ENCODE results near the gene GHRH. TPM values are rescaled to one million over a fixed set of nuclear protein-coding genes. Genes with fewer than 3 reads are reported as not detected.

GHRH gene, protein sequence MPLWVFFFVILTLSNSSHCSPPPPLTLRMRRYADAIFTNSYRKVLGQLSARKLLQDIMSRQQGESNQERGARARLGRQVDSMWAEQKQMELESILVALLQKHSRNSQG
- not detected in 2 replicates for total RNA-seq (2014; rRNA removed; shearing (Covaris generic); ENCODE audit: low replicate concordance)

DNA sequence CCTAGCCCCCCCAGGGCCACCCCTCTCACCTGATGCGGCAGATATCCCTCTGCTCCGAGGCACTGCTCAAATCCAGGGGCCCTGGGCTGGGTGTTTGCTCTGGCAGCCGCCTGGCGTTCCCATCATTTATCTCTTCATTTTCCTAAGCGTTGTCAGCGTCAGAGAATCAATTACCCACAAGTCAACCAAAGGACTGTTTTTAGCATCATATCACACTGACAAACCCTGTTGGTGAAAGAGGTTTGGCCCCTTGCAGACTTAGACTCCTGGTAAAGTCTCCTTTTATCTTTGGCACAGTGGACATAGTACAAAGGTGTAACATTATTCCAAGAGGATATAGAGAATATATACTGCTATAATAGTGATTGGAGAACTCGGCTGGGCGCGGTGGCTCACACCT is at the start of gene GHRH:
GHRH (minus strand) TSS at position 101 of the 400 bp plus-strand sequence. CDS start 4,925 bp downstream, outside the sequence.
- no peak for DNase-seq
- Histone ChIP-seq H3K9me3 (no peaks in the 10 kb centered on the region), H3K36me3 (no peaks in the 10 kb centered on the region), H3K27me3 (peaks cover 36% of the 10 kb centered on the region), H3K4me3 (no peak within 1 kb of the TSS)

DNA sequence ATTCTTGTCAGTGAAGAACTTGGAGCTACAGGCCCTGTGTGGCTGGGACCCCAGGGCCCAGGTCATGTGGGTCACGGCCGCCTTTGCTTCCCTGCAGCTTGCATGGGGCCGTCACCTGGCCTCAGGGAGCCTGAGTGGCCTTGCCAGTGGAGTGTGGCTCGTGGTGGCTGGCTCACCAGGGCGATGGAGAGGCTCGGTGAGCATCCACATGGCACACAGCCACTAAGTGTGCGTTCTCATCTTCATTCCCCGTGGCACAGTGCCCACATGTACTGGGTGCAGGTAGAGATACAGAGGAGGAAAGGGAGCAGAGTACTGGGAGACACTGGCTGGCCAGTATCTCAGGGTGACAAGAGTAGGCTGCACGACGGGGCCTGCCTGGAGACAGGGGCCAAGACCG is 49.3 kb upstream of the GHRH start:
- Histone ChIP-seq H3K36me3 (peaks cover 74% of the 10 kb centered on the region), H3K27me3 (no peaks in the 10 kb centered on the region), H3K4me3 (no peak overlapping the region), H3K9me3 (no peaks in the 10 kb centered on the region)
- DNase-seq: no peak

DNA sequence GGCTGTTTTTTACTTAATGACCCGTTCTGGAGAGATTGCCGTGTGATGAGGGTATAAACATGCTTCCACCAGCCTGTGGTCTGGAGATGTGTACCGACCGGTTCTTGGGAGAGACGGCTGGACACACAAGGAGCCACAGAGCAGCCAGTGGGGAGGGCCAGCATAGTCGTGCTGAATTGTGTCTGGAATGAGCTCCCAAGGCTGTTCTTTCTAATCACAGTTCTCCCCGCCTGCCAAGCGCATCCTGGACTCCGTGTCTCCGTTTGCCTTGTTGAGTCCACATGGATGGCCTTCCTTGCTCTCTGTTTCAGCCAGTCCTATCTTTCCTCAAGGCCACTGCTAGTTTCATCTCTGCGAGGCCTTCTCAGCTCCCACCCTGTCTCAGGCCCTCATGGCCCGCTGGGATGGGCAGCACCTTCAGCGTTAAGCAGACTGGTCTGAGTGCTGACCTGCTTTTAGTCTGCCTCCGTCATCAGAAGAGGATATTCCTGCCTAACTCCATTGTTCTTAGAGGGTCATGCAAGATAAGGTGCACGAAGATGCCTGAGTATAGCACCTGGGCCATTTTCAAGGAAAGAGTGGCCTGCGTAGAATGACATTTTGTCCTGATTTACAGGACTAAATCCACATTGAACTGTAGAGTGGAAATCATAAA is 48.4 kb upstream of the GHRH start:
- no peak for DNase-seq
- H3K4me3 ChIP-seq: no peak overlapping the region
- no peaks in the 10 kb centered on the region for H3K9me3 ChIP-seq
- H3K27me3 ChIP-seq: no peaks in the 10 kb centered on the region
- H3K36me3 ChIP-seq: peaks cover 72% of the 10 kb centered on the region

DNA sequence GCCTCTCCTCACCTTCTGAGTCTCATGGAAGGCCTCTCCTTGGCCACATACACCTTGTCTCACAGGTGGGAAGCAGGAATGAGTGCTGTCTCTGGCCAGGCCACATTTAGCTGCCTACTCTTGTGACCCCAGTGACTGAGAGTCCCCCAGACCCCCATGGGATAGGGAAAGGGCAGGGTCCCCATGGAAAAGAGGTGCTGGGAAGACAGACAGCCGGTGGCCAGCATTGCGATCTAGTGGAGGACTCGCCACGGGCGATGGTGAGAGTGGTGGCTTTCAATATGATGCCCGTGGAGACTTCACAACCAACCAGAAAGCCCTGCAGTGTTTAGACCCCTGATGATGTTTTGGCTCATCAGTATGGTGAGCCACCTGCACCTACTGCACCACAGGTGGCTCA is 47.7 kb upstream of the GHRH start:
- DNase-seq: no peak
- H3K36me3 ChIP-seq: peaks cover 74% of the 10 kb centered on the region
- H3K27me3 ChIP-seq: no peaks in the 10 kb centered on the region
- H3K4me3 ChIP-seq: no peak overlapping the region
- no peaks in the 10 kb centered on the region for H3K9me3 ChIP-seq

DNA sequence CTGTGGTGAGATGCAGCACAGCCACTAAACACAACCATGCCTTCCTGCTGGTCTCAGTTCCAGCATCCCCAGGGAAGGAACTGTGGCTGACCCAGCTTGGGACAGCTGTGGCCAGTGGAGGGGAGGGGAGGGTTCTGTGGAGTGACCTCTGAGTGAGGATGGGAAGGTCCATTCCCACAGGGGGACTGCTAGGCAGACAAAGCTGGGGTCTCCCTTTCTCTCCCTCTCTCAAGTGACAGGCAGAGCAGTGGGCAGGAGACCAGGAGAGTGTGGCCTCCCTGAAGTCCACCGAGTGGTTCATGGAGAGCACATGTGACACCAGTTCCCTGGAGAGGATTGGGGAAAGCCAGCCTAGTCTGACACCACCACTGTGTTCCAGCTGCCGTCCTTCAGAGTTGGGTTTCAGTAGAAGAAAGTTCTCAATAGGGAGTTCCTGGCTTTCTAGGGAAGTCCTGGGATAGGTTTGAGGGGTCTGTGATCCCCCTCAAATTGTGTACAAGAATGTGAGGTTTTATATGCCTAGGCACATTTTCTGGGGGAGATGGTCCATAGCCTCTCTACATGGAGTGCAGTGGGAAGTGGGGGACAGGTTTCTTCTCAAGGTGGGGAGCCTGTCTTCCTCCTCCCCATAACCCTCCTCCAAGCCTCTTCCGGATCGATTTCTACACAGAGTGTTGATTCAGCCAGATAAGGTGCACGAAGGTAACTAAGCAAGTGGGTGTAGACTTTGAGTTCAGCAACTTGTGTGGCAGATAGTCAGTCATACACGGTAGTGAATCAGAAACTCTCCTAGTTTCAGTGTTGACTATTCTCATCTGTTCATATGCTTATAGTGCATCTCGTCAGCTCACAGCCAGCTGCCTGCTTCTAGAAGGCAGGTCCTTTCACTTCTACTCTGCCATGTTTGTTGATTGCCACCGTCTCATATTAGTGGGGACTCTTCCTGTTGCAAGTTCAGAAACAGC is 46.8 kb upstream of the GHRH start:
- H3K9me3 ChIP-seq: no peaks in the 10 kb centered on the region
- no peak overlapping the region for H3K4me3 ChIP-seq
- no peaks in the 10 kb centered on the region for H3K27me3 ChIP-seq
- peaks cover 75% of the 10 kb centered on the region for H3K36me3 ChIP-seq
- DNase-seq: no peak

DNA sequence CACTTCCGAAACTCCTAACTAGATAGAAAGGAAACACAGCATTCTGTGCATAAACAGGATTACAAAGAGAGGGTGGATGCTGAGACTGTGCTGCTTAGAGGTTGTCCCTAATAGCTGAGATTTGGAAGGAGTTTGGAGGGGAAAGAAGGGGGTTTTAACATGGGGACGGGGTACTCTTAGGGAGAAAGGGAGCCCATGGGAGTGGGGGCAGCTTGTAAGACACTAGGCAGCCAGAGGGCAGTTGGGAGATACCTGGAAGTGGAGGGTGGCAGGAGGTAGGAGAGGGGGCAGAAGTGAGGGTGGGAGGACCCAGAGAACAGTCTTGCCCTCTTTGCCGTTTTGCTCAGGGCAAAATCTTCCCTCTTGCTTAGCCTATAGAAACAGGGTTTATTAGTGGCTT is 44.2 kb upstream of the GHRH start:
- H3K36me3 ChIP-seq: peaks cover 87% of the 10 kb centered on the region
- H3K27me3 ChIP-seq: no peaks in the 10 kb centered on the region
- no peaks in the 10 kb centered on the region for H3K9me3 ChIP-seq
- H3K4me3 ChIP-seq: no peak overlapping the region
- DNase-seq: no peak

DNA sequence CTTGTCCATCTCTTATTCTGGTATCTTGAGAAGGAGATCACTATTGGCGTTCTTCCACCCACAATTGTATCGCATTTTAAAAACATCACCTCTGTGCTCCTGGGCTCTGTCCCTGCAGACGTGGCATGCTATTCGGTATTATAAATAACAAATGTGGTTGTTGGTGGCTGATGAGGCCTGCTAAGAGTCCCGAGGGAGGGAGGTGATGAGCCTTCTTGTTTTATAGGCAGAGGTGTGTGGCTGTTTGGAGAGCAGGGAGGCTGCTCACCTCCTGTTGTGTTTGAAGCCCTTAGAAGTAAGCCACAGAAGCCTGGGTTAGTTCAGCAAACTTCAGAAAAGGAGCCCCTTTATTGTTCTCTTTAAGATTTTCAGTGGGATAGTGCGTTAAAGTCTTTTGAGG is 43.5 kb upstream of the GHRH start:
- Histone ChIP-seq H3K9me3 (no peaks in the 10 kb centered on the region), H3K36me3 (peaks cover 88% of the 10 kb centered on the region), H3K4me3 (no peak overlapping the region), H3K27me3 (no peaks in the 10 kb centered on the region)
- DNase-seq: no peak

DNA sequence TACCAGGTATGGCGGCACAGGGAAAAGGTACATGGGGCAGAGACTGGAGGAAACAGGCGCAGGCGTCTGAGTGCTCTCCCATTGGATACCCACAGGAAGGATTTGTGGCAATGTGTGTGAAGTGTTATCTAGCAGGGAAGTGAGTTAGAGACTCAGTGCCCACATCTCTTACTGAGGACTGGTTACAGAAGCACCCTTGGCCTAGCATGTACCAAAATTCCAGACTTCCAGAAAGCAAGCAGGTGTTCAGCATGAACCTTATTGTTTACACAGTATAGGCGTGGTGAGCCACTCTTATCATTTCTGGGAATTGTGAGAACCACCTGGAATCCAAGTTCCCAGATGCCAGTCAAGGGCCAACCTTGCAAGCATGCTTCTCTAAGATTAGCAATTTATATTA is 42.0 kb upstream of the GHRH start:
- Histone ChIP-seq H3K9me3 (no peaks in the 10 kb centered on the region), H3K4me3 (no peak overlapping the region), H3K36me3 (peaks cover 91% of the 10 kb centered on the region), H3K27me3 (no peaks in the 10 kb centered on the region)
- no peak for DNase-seq

DNA sequence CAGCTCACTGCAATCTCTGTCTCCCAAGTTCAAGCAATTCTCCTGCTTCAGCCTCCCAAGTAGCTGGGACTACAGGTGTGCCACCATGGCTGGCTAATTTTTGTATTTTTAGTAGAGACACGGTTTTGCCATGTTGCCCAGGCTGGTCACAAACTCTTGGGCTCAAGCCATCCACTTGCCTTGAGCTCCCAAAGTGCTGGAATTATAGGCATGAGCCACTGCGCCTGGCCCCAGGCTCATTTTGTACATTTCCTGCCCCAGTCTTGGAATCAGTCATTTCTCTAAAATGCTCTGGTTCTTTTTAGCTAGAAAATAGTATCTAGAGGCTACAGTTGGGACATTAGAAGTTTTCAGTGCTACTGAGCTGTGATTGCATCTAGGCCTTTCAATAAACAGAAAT is 41.4 kb upstream of the GHRH start:
- Histone ChIP-seq H3K36me3 (peaks cover 91% of the 10 kb centered on the region), H3K9me3 (no peaks in the 10 kb centered on the region), H3K4me3 (no peak overlapping the region), H3K27me3 (no peaks in the 10 kb centered on the region)
- DNase-seq: no peak

DNA sequence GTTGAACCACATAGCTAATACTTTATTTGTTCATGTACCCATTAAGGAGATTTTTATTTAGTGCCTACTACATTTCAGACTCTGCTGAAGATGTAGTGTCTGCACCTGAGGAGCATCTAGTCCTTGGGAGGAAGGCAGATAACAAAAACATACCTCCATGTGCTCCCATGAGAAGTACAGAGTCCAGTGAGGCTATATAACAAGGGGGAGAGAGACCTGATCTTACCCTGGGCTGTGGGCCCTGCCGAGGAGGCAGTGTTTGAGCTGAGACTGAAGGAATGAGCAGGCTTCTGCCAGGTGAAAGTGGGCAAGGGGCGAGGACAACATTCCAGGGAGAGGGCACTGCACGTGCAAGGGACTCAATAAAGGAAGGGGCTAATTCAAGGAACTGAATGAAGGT is 39.9 kb upstream of the GHRH start:
- no peak overlapping the region for H3K4me3 ChIP-seq
- H3K9me3 ChIP-seq: no peaks in the 10 kb centered on the region
- no peaks in the 10 kb centered on the region for H3K27me3 ChIP-seq
- no peak for DNase-seq
- H3K36me3 ChIP-seq: peaks cover 86% of the 10 kb centered on the region

DNA sequence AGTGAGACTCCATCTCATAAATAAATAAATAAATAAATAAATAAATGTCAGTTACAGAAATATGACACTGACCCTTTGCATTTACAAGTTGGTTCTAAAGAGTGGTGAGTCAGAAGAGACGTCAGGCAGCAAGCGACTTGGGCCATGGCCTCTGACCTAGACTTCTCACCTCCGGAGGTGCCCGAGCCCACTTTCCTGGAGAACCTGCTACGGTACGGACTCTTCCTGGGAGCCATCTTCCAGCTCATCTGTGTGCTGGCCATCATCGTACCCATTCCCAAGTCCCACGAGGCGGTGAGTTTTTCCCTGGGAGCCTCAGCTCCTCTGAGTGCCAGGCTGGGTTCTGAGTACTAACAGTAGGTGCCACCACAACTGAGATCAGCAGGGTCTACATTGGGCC is 39.5 kb upstream of the GHRH start:
- Histone ChIP-seq H3K27me3 (no peaks in the 10 kb centered on the region), H3K36me3 (peaks cover 82% of the 10 kb centered on the region), H3K9me3 (no peaks in the 10 kb centered on the region), H3K4me3 (no peak overlapping the region)
- DNase-seq: no peak

DNA sequence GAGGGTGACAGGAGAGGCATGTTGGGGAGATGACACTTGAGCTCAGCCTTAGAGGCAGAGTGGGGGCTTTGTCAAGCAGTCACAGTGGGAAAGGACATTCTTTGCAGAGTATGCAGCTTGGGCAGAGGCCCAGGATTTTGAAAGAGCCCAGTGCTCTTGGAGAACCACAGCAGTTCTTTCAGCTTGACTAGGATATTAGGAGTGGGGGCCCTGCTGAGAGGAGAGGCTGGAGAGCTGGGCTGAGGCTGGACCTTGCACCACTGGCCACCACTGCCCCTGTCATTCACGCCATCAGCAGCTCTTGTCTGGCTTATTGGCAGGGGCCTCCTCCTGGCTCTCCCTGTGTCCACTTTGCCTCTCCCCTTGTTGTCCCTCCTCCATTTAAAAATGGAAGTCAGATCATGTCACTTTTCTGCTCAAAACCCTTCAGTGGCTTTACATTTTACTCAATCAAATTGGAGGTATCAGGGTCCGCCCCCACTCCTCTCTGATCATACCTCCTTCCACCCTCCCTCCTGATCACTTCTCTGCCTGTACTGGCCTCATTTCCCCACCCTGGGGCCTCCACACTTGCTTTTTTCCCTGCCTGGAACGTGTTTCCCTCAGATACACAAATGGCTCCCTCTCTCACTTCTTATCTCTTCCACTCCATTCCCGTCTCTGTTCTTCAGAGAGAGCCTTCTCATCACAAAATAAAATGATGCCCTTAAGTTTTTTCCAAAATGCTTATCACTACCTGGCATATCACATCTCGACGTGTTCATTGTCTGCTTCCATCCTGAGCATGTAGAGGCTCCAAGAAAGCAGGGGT is 38.3 kb upstream of the GHRH start:
- peaks cover 78% of the 10 kb centered on the region for H3K36me3 ChIP-seq
- peak; percentile 76 for DNase-seq
- no peaks in the 10 kb centered on the region for H3K9me3 ChIP-seq
- no peaks in the 10 kb centered on the region for H3K27me3 ChIP-seq
- no peak overlapping the region for H3K4me3 ChIP-seq

DNA sequence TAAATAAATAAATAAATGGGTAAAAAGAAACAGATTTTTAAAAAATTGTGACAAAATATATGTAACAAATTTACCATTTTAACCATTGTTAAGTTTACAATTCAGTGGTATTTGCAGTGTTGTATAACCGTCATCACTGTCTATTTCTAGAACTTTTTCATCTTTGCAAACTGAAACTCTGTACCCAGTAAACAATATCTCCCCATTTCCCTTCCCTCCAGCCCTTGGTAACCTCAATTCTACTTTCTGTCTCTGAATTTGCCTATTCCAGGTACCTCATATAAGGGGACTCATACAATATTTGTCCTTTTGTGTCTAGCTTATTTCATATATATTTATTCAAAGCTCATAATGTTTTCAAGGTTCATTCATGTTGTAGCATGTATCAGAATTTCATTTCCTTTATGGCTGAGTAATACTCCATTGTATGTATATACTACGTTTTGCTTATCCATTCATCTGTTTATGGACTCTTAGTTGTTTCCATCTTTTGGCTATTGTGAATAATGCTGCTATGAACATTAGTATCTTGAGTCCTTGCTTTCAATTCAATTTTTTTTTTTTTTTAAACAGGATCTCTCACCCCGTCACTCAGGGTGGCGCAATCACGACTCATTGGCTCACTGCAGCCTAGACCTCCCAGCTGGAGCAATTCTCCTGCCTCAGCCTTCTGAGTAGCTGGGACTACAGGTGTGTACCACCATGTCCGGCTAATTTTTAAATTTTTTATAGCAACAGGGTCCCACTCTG is 36.8 kb upstream of the GHRH start:
- Histone ChIP-seq H3K4me3 (no peak overlapping the region), H3K9me3 (no peaks in the 10 kb centered on the region), H3K27me3 (no peaks in the 10 kb centered on the region), H3K36me3 (peaks cover 72% of the 10 kb centered on the region)
- peak; percentile 79 for DNase-seq

DNA sequence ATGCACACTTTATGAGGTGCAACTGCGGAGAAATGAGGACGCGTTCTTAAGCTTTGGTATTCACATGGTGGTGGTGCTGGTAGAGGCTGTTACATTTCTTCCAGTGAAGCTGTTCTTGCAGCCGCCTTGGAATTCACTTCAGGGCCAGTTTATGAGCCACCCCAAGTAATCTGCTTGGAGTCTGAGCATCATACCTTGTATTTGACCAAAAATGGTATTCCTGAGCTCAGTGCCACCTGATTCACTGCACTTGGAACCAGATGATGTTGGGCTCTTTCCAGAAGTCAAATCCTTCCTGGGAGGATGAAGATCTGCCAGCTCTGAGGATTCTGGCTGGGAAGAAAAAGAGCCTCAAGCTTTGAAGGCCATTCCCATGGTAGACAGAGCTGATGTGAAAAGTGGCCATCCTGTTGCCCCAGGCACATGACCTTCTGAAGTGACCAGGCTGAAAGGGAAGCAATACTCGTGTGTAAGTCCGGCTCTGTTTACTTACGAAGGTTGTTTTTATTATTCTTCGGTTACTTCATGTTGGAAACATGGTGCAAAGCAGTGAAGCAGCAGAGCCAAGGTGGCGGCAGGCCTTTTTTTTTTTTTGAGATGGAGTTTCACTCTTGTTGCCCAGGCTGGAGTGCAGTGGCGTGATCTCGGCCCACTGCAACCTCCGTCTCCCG is 35.6 kb upstream of the GHRH start:
- Histone ChIP-seq H3K36me3 (peaks cover 72% of the 10 kb centered on the region), H3K27me3 (no peaks in the 10 kb centered on the region), H3K4me3 (no peak overlapping the region), H3K9me3 (0 out of 2 replicates have a peak, but pooled peaks cover 2% of the 10 kb centered on the region)
- DNase-seq: peak; percentile 87

DNA sequence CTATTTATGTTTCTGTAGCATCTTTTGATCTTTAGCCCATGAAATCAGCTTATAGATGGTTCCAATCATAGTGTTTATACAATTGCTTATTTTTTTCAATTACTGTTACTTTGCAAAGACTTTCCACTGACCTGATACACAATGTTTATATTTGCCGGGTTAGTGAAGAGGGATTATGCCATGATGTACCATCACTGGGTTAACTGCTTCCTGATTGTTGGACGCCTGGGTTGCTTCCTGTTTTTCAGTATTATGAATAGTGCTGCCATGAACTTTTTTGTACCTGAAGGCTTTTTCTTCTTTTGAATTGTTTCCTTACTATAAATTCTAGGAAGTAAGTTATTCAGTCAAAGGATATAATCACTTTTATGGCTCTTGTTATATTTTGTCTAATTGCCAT is 34.8 kb upstream of the GHRH start:
- Histone ChIP-seq H3K36me3 (peaks cover 72% of the 10 kb centered on the region), H3K9me3 (0 out of 2 replicates have a peak, but pooled peaks cover 2% of the 10 kb centered on the region), H3K27me3 (no peaks in the 10 kb centered on the region), H3K4me3 (no peak overlapping the region)
- DNase-seq: no peak

DNA sequence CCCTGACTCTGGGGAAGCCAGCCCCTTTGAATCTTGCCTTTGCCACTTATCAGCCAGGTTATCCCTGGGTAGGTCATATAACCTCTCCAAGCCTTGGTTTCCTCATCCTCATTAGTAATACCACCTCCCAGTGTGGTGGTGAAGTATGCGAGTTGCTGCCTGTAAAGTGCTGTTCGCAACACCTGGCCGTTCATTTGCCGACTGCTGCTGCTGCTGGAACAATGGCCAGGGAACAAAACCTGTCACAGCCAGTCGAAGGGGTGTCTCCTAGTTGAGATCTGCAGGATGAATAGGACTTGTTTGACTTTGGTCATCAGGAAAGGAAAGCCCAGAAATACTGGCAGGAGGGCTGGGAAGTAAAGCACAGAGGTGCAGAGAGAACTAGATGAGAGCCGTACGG is 34.0 kb upstream of the GHRH start:
- H3K9me3 ChIP-seq: 0 out of 2 replicates have a peak, but pooled peaks cover 2% of the 10 kb centered on the region
- peaks cover 71% of the 10 kb centered on the region for H3K36me3 ChIP-seq
- H3K27me3 ChIP-seq: no peaks in the 10 kb centered on the region
- no peak for DNase-seq
- H3K4me3 ChIP-seq: no peak overlapping the region
